A549 (cell line): Measurements from ENCODE around the gene LDLRAD4. TPM values are rescaled to one million over a fixed set of nuclear protein-coding genes. Genes with fewer than 3 reads are reported as not detected.

Experiments
- ATAC-seq, 2 experiments: fragments of 200-7000 bp in 1 of 2; fragments of >200 bp in 1 of 2; cut with Nextera tagmentation in 1 of 2; cut with Tn5 transposase in 1 of 2; 3 replicates each; pipeline versions ENCODE4 v1.8.0 to v1.9.1; 2018 to 2020; ENCODE audit warnings: mild to moderate bottlenecking in 1 of 2, moderate library complexity in 1 of 2
- CTCF ChIA-PET: fragments of 300-600 bp; sonication (Branson Sonifier 250); formaldehyde crosslinking; extraction: SDS; loops from one replicate; lab custom pipeline; 2021; ENCODE audit warnings: antibody characterized with exemption, inconsistent platforms; lab: Yijun Ruan, JAX
- POLR2A ChIA-PET: fragments of 350-600 bp; formaldehyde crosslinking; extraction: SDS; loops from one replicate; lab custom pipeline; 2021; ENCODE audit warnings: antibody characterized with exemption, inconsistent platforms; lab: Yijun Ruan, JAX
- DNase-seq, 2 experiments: peaks; one replicate each; pipeline versions ENCODE4 v3.0.0 to v3.0.0-alpha.2; 2011 to 2016; ENCODE audit warnings: low read depth in 1 of 2, low spot score in 1 of 2
- FAIRE-seq: peaks from 2 replicates; lab custom pipeline; 2011; peaks lifted over from hg19 to GRCh38; lab: Jason Lieb, UNC
- H3K27ac ChIP-seq, 2 experiments: fragments of >200 bp; sonication (Bioruptor Twin); formaldehyde crosslinking; 3 replicates each; pipeline ENCODE4 v1.5.1; 2016 to 2017
- H3K4me1 ChIP-seq: fragments of >200 bp; sonication (Bioruptor Twin); formaldehyde crosslinking; 3 replicates; pipeline ENCODE4 v1.6.1; 2016
- H3K4me2 ChIP-seq: fragments of >200 bp; sonication (Bioruptor Twin); formaldehyde crosslinking; 3 replicates; pipeline ENCODE4 v1.6.1; 2016
- H3K4me3 ChIP-seq: fragments of >200 bp; sonication (Bioruptor Twin); formaldehyde crosslinking; 3 replicates; pipeline ENCODE4 v1.5.1; 2016
- H3K9me3 ChIP-seq: fragments of >200 bp; sonication (Bioruptor Twin); formaldehyde crosslinking; 3 replicates; pipeline ENCODE4 v1.6.1; 2016
- CBX2 ChIP-seq: fragments of 200-600 bp; sonication (generic); IDR thresholded peaks from 2 replicates; pipeline ENCODE4 v1.6.1; 2016; ENCODE audit warnings: low read depth, mild to moderate bottlenecking, borderline replicate concordance
- E2F6 ChIP-seq: IDR thresholded peaks from 2 replicates; pipeline ENCODE4 v1.6.1; 2012; ENCODE audit warnings: low read depth, borderline replicate concordance
- FOXS1 ChIP-seq: fragments of 250-450 bp; sonication (Bioruptor Pico); IDR thresholded peaks from 2 replicates; pipeline ENCODE4 v1.5.0; 2020; ENCODE audit warnings: mild to moderate bottlenecking, moderate library complexity
- HOXB5 ChIP-seq: fragments of 250-450 bp; sonication (Bioruptor Pico); IDR thresholded peaks from 2 replicates; pipeline ENCODE4 v1.5.0; 2020; ENCODE audit warnings: mild to moderate bottlenecking, moderate library complexity
- JUN ChIP-seq, 2 experiments: fragments of >200 bp; sonication (Bioruptor Twin); formaldehyde crosslinking; IDR thresholded peaks; 2 replicates in 1 of 2; 3 replicates in 1 of 2; pipeline ENCODE4 v1.6.1; 2016 to 2017
- MYC ChIP-seq: IDR thresholded peaks from 2 replicates; pipeline ENCODE4 v1.6.1; 2012; ENCODE audit warnings: mild to moderate bottlenecking, inconsistent platforms, low read length, improper control_type of control experiment, borderline replicate concordance
- PHF8 ChIP-seq: fragments of 200-600 bp; sonication (generic); IDR thresholded peaks from 2 replicates; pipeline ENCODE4 v1.6.1; 2016; ENCODE audit warnings: low read depth, mild to moderate bottlenecking, antibody characterized with exemption, moderate library complexity, borderline replicate concordance
- POLR2AphosphoS2 ChIP-seq: conservative IDR thresholded peaks from 2 replicates; pipeline ENCODE4 v1.6.1; 2012; ENCODE audit warnings: low read length, improper control_type of control experiment, inconsistent platforms
- RAD21 ChIP-seq, 2 experiments: fragments of >200 bp in 1 of 2; sonication (Bioruptor Twin) in 1 of 2; formaldehyde crosslinking in 1 of 2; IDR thresholded peaks in 1 of 2; conservative IDR thresholded peaks in 1 of 2; 2 replicates in 1 of 2; 3 replicates in 1 of 2; pipeline ENCODE4 v1.6.1; 2012 to 2018; ENCODE audit warnings: inconsistent platforms in 1 of 2
- RCOR1 ChIP-seq: fragments of 150-350 bp; IDR thresholded peaks from 2 replicates; pipeline ENCODE4 v1.6.1; 2014; ENCODE audit warnings: antibody characterized with exemption, low read length, low read depth
- RNF2 ChIP-seq: fragments of 200-600 bp; sonication (generic); IDR thresholded peaks from 2 replicates; pipeline ENCODE4 v1.6.1; 2016; ENCODE audit warnings: low read depth, mild to moderate bottlenecking, antibody characterized with exemption, moderate library complexity, borderline replicate concordance
- SMC3 ChIP-seq: fragments of >200 bp; sonication (Bioruptor Twin); formaldehyde crosslinking; IDR thresholded peaks from 3 replicates; pipeline ENCODE4 v1.6.1; 2018; ENCODE audit warnings: inconsistent platforms
- SREBF2 ChIP-seq: fragments of 450-650 bp; IDR thresholded peaks from 2 replicates; pipeline ENCODE4 v1.6.1; 2014; ENCODE audit warnings: mild to moderate bottlenecking, moderate library complexity
- ZFP36 ChIP-seq: fragments of 450-650 bp; IDR thresholded peaks from 2 replicates; pipeline ENCODE4 v1.6.1; 2014; ENCODE audit warnings: borderline replicate concordance; ENCODE audit not compliant: partially characterized antibody
- ZSCAN20 ChIP-seq: fragments of 250-450 bp; sonication (Bioruptor Pico); IDR thresholded peaks from 2 replicates; pipeline ENCODE4 v1.8.0; 2022; ENCODE audit warnings: mild to moderate bottlenecking, moderate library complexity
- WGBS: methylation state at CpG from one replicate; pipeline ENCODE4 v1.1.6; 2017; ENCODE audit errors: missing lambda C conversion rate; 5-methylcytosine and 5-hydroxymethylcytosine counted together
- polyA plus RNA-seq, 4 experiments: library from polyadenylated mRNA; depleted of rRNA in 3 of 4; stranded (reverse); fragments of >200 nt; fragmentation: RNase III in 1 of 4; extraction: RNeasy Plus Mini Kit Qiagen cat#74134 plus additional on column Dnase treatment in 1 of 4; gene quantifications; 2 replicates in 3 of 4; 3 replicates in 1 of 4; pipeline ENCODE4 v1.2.3, GENCODE V29; 2011 to 2017
- TF ChIP-seq, protein P1 (sequence below): fragments of >200 bp; sonication (Bioruptor Twin); formaldehyde crosslinking; IDR thresholded peaks from 3 replicates; pipeline ENCODE4 v1.5.1; 2016
- TF ChIP-seq, protein P2 (sequence below): fragments of 200-600 bp; sonication (generic); IDR thresholded peaks from 2 replicates; pipeline ENCODE4 v1.6.1; 2016; ENCODE audit warnings: antibody characterized with exemption, mild to moderate bottlenecking, moderate library complexity
- TF ChIP-seq, protein P3 (sequence below): fragments of 450-650 bp; IDR thresholded peaks from 2 replicates; pipeline ENCODE4 v1.6.1; 2014; ENCODE audit warnings: antibody characterized with exemption
- TF ChIP-seq, protein P4 (sequence below): fragments of 250-450 bp; sonication (Bioruptor Pico); IDR thresholded peaks from 2 replicates; pipeline ENCODE4 v1.5.0; 2021; ENCODE audit warnings: mild to moderate bottlenecking, moderate library complexity, borderline replicate concordance
- TF ChIP-seq, protein P5 (sequence below): IDR thresholded peaks from 2 replicates; pipeline ENCODE4 v1.6.1; 2012

The LDLRAD4 gene
- polyA plus RNA-seq, 2 of the 4 experiments (the other 2 are of a cell fraction), result 5.2 to 7.6 TPM

DNA sequence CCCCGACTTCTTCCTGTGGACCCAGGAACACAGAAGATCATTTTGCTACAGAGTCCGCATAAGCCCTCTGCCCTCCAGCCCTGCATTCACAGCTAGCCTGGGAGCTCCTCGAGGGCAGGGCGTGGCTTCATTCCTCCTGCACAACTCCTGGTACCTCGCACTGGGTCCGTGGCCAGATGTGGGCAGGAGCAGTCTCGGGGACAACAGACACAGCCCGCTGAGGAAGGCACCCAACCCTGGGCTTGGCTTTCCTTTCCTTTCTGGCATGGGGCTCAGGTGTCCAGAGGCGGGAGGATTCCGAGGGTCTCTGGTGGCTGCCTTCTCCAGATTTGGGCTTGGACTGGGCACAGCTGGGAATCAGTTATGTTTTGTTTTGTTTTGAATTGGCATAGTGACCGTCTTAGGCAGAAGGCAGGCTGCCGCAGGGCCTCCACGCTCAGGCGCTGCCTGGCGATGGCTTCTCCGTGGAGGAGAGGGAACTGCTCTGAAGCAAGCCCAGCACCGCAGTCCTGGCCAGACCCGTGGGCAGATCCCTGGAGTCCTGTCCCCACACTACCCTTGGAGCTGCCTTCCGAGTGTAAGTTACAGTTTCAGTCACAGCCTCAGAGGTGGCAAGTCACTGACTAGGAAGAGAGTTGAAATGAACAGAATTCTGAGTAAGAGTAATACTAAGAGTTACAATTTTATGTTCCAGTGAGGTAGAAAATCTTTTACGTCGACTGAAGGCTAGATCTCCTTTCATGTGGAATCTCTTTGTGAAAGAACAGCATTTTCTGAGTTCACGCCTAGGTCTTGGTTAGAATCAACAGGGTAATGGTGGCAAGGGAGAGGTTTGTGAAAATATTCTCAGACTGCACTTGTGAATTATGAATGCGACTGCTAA, 47.9 kb downstream of the LDLRAD4 start:
- 70% methylated on average over 12 of the region's 23 CpGs for WGBS
- no peaks in the 10 kb centered on the region; the same call in 2 of the 3 replicates for H3K4me1 ChIP-seq
- no peak overlapping the region for H3K4me3 ChIP-seq
- DNase-seq, result no peak
- ATAC-seq, result no peak
- FAIRE-seq, result no peak
- no peak overlapping the region for H3K27ac ChIP-seq
- TF ChIP-seq RCOR1 (no peak), ZSCAN20 (no peak), SMC3 (no peak), HOXB5 (no peak), MYC (no peak), POLR2AphosphoS2 (no peak), RAD21 (conservative IDR thresholded peaks at IDR 0.05 in 1 of 2, IDR thresholded peaks at IDR 0.05 in 1 of 2) (no peak), SREBF2 (no peak), RNF2 (no peak), ZFP36 (no peak), E2F6 (no peak), JUN (IDR thresholded peaks at IDR 0.05) (no peak), PHF8 (no peak), CBX2 (no peak), FOXS1 (CRISPR knock-in tag) (no peak)
- TF ChIP-seq, protein P1, sequence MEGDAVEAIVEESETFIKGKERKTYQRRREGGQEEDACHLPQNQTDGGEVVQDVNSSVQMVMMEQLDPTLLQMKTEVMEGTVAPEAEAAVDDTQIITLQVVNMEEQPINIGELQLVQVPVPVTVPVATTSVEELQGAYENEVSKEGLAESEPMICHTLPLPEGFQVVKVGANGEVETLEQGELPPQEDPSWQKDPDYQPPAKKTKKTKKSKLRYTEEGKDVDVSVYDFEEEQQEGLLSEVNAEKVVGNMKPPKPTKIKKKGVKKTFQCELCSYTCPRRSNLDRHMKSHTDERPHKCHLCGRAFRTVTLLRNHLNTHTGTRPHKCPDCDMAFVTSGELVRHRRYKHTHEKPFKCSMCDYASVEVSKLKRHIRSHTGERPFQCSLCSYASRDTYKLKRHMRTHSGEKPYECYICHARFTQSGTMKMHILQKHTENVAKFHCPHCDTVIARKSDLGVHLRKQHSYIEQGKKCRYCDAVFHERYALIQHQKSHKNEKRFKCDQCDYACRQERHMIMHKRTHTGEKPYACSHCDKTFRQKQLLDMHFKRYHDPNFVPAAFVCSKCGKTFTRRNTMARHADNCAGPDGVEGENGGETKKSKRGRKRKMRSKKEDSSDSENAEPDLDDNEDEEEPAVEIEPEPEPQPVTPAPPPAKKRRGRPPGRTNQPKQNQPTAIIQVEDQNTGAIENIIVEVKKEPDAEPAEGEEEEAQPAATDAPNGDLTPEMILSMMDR, result no peak
- TF ChIP-seq, protein P2, sequence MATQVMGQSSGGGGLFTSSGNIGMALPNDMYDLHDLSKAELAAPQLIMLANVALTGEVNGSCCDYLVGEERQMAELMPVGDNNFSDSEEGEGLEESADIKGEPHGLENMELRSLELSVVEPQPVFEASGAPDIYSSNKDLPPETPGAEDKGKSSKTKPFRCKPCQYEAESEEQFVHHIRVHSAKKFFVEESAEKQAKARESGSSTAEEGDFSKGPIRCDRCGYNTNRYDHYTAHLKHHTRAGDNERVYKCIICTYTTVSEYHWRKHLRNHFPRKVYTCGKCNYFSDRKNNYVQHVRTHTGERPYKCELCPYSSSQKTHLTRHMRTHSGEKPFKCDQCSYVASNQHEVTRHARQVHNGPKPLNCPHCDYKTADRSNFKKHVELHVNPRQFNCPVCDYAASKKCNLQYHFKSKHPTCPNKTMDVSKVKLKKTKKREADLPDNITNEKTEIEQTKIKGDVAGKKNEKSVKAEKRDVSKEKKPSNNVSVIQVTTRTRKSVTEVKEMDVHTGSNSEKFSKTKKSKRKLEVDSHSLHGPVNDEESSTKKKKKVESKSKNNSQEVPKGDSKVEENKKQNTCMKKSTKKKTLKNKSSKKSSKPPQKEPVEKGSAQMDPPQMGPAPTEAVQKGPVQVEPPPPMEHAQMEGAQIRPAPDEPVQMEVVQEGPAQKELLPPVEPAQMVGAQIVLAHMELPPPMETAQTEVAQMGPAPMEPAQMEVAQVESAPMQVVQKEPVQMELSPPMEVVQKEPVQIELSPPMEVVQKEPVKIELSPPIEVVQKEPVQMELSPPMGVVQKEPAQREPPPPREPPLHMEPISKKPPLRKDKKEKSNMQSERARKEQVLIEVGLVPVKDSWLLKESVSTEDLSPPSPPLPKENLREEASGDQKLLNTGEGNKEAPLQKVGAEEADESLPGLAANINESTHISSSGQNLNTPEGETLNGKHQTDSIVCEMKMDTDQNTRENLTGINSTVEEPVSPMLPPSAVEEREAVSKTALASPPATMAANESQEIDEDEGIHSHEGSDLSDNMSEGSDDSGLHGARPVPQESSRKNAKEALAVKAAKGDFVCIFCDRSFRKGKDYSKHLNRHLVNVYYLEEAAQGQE, result no peak
- TF ChIP-seq, protein P3, sequence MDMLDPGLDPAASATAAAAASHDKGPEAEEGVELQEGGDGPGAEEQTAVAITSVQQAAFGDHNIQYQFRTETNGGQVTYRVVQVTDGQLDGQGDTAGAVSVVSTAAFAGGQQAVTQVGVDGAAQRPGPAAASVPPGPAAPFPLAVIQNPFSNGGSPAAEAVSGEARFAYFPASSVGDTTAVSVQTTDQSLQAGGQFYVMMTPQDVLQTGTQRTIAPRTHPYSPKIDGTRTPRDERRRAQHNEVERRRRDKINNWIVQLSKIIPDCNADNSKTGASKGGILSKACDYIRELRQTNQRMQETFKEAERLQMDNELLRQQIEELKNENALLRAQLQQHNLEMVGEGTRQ, result no peak
- TF ChIP-seq, protein P4, sequence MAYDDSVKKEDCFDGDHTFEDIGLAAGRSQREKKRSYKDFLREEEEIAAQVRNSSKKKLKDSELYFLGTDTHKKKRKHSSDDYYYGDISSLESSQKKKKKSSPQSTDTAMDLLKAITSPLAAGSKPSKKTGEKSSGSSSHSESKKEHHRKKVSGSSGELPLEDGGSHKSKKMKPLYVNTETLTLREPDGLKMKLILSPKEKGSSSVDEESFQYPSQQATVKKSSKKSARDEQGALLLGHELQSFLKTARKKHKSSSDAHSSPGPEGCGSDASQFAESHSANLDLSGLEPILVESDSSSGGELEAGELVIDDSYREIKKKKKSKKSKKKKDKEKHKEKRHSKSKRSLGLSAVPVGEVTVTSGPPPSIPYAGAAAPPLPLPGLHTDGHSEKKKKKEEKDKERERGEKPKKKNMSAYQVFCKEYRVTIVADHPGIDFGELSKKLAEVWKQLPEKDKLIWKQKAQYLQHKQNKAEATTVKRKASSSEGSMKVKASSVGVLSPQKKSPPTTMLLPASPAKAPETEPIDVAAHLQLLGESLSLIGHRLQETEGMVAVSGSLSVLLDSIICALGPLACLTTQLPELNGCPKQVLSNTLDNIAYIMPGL, result no peak
- TF ChIP-seq, protein P5, sequence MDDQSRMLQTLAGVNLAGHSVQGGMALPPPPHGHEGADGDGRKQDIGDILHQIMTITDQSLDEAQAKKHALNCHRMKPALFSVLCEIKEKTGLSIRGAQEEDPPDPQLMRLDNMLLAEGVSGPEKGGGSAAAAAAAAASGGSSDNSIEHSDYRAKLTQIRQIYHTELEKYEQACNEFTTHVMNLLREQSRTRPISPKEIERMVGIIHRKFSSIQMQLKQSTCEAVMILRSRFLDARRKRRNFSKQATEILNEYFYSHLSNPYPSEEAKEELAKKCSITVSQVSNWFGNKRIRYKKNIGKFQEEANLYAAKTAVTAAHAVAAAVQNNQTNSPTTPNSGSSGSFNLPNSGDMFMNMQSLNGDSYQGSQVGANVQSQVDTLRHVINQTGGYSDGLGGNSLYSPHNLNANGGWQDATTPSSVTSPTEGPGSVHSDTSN, result no peak
- CTCF ChIA-PET, result interaction anchor here (1.2 kb wide), 1 partner anchor 11 kb away, joined by 3 read pairs; no protein-coding TSS in a partner anchor
- no peak overlapping the region for H3K4me2 ChIP-seq
- H3K9me3 ChIP-seq, result no peaks in the 10 kb centered on the region
- POLR2A ChIA-PET, result no interaction called here
